Upper lobe of right lung (tissue), 1 donor: ENCODE data around the gene TPO. TPM values are rescaled to one million over a fixed set of nuclear protein-coding genes. Genes with fewer than 3 reads are reported as not detected.
A peak's percentile ranks its signal among the peaks of the same experiment; 100 is the strongest.
"Not testable (repeated sequence)": the region's sequence is repeated elsewhere in the genome, so short reads cannot be mapped to it uniquely, and the experiment has no call there.

Experiments used
- ATAC-seq: fragments of 200-7000 bp; cut with Tn5 transposase; one replicate; pipeline ENCODE4 v1.9.1; 2020; ENCODE audit warnings: mild to moderate bottlenecking, moderate library complexity
- DNase-seq: peaks from one replicate; pipeline ENCODE4 v3.0.0-alpha.2; 2020
- H3K27ac ChIP-seq: fragments of 200-600 bp; one replicate; pipeline ENCODE4 v1.8.0; 2022
- H3K27me3 ChIP-seq: fragments of 200-600 bp; one replicate; pipeline ENCODE4 v1.8.0; 2022; ENCODE audit warnings: mild to moderate bottlenecking
- H3K36me3 ChIP-seq: fragments of 200-600 bp; one replicate; pipeline ENCODE4 v1.8.0; 2022
- H3K4me1 ChIP-seq: fragments of 200-600 bp; one replicate; pipeline ENCODE4 v1.8.0; 2022
- H3K4me3 ChIP-seq: fragments of 200-600 bp; one replicate; pipeline ENCODE4 v1.8.0; 2022; ENCODE audit warnings: mild to moderate bottlenecking
- H3K9me3 ChIP-seq: fragments of 200-600 bp; one replicate; pipeline ENCODE4 v1.8.0; 2022
- intact Hi-C: fragments of 100-400 bp; cut with DNase I; formaldehyde crosslinking; loops from one replicate; pipeline ENCODE4 v1.11.0; 2022
- total RNA-seq: library from RNA; stranded (reverse); fragmentation: NEBNext Ultra II Directional; extraction: Animal tissue kit (Norgen Biotek cat#: 25700); gene quantifications from one replicate; pipeline ENCODE4 v1.2.1, GENCODE V29; 2021
- TF ChIP-seq, protein P1 (sequence below): fragments of 200-600 bp; IDR thresholded peaks from one replicate; pipeline ENCODE4 v1.8.0; 2022; ENCODE audit warnings: antibody characterized with exemption
- donor health status: DM: no; HTN: yes; CAD: no; lungs with severe emphysema.

Gene TPO
- total RNA-seq, 1 donor from 2014 or later = not detected

GRCh38 chr2:1563943-1564891 is 151.0 kb downstream of the TPO start:
- H3K27ac ChIP-seq = no peak overlapping the region
- no peaks in the 10 kb centered on the region for H3K4me1 ChIP-seq
- DNase-seq (no peak), ATAC-seq (no peak)
- TF ChIP-seq, protein P1, sequence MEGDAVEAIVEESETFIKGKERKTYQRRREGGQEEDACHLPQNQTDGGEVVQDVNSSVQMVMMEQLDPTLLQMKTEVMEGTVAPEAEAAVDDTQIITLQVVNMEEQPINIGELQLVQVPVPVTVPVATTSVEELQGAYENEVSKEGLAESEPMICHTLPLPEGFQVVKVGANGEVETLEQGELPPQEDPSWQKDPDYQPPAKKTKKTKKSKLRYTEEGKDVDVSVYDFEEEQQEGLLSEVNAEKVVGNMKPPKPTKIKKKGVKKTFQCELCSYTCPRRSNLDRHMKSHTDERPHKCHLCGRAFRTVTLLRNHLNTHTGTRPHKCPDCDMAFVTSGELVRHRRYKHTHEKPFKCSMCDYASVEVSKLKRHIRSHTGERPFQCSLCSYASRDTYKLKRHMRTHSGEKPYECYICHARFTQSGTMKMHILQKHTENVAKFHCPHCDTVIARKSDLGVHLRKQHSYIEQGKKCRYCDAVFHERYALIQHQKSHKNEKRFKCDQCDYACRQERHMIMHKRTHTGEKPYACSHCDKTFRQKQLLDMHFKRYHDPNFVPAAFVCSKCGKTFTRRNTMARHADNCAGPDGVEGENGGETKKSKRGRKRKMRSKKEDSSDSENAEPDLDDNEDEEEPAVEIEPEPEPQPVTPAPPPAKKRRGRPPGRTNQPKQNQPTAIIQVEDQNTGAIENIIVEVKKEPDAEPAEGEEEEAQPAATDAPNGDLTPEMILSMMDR = no peak
- no peaks in the 10 kb centered on the region for H3K9me3 ChIP-seq
- no peaks in the 10 kb centered on the region for H3K27me3 ChIP-seq
- H3K36me3 ChIP-seq = no peaks in the 10 kb centered on the region
- intact Hi-C loops = no loop called here
- H3K4me3 ChIP-seq = no peak overlapping the region

GRCh38 chr2:1567556-1568344 is 154.5 kb downstream of the TPO start:
- Histone ChIP-seq H3K27me3 (no peaks in the 10 kb centered on the region), H3K4me3 (no peak overlapping the region), H3K27ac (no peak overlapping the region), H3K36me3 (no peaks in the 10 kb centered on the region), H3K4me1 (no peaks in the 10 kb centered on the region), H3K9me3 (no peaks in the 10 kb centered on the region)
- ATAC-seq (no peak), DNase-seq (no peak)
- intact Hi-C loops = no loop called here
- TF ChIP-seq, protein P1 = no peak

- H3K27ac ChIP-seq, DNase-seq, H3K36me3 ChIP-seq, H3K27me3 ChIP-seq, ATAC-seq, intact Hi-C loops, H3K4me3 ChIP-seq, H3K9me3 ChIP-seq, H3K4me1 ChIP-seq: not testable (repeated sequence)
These were observed 155.0 kb downstream of the TPO start for GRCh38 chr2:1568345-1568668.

- Histone ChIP-seq H3K9me3 (no peaks in the 10 kb centered on the region), H3K27me3 (no peaks in the 10 kb centered on the region), H3K4me1 (no peaks in the 10 kb centered on the region), H3K27ac (no peak overlapping the region), H3K36me3 (no peaks in the 10 kb centered on the region), H3K4me3 (no peak overlapping the region)
- intact Hi-C loops = no loop called here
- ATAC-seq = no peak
- TF ChIP-seq, protein P1 = no peak
- DNase-seq = no peak
These were observed 156.7 kb downstream of the TPO start for GRCh38 chr2:1569879-1570450.

GRCh38 chr2:1571477-1572417 is 158.5 kb downstream of the TPO start:
- DNase-seq = peak; percentile 42
- no peaks in the 10 kb centered on the region for H3K27me3 ChIP-seq
- H3K27ac ChIP-seq = no peak overlapping the region
- TF ChIP-seq, protein P1 = no peak
- intact Hi-C loops = no loop called here
- H3K4me3 ChIP-seq = no peak overlapping the region
- H3K36me3 ChIP-seq = no peaks in the 10 kb centered on the region
- no peak for ATAC-seq
- H3K4me1 ChIP-seq = no peaks in the 10 kb centered on the region
- no peaks in the 10 kb centered on the region for H3K9me3 ChIP-seq
